H1 (cell line): ENCODE measurements around the gene GGT6. TPM values are rescaled to one million over a fixed set of nuclear protein-coding genes. Genes with fewer than 3 reads are reported as not detected.

Experiments
- CBX8 ChIP-seq: fragments of 300-800, 300-1000 bp; sonication (generic); IDR thresholded peaks from 2 replicates; pipeline ENCODE4 v1.7.1; 2016; ENCODE audit warnings: low read depth, low read length, borderline replicate concordance
- FOSL1 ChIP-seq: IDR thresholded peaks from 2 replicates; pipeline ENCODE4 v1.6.1; 2011; ENCODE audit warnings: mild to moderate bottlenecking, low read depth, low read length, moderate library complexity; ENCODE audit not compliant: insufficient read depth
- RAD21 ChIP-seq, 2 experiments: IDR thresholded peaks in 1 of 2; conservative IDR thresholded peaks in 1 of 2; 2 replicates each; pipeline ENCODE4 v1.6.1; 2011; ENCODE audit warnings: low read depth in 2 of 2, low read length in 2 of 2, improper control_type of control experiment in 1 of 2, inconsistent platforms in 1 of 2, mild to moderate bottlenecking in 1 of 2, moderate library complexity in 1 of 2
- SP1 ChIP-seq: IDR thresholded peaks from 2 replicates; pipeline ENCODE4 v1.6.1; 2011; ENCODE audit warnings: low read depth, low read length
- TAF7 ChIP-seq: optimal IDR thresholded peaks from 2 replicates; pipeline ENCODE3; 2011; ENCODE audit warnings: low read depth, mild to moderate bottlenecking, inconsistent platforms, low read length, moderate library complexity, borderline replicate concordance
- YY1 ChIP-seq: IDR thresholded peaks from 2 replicates; pipeline ENCODE4 v1.6.1; 2011; ENCODE audit warnings: low read depth, mild to moderate bottlenecking, low read length
- polyA plus RNA-seq, 7 experiments: library from polyadenylated mRNA; depleted of rRNA in 3 of 7; stranded (reverse) in 5 of 7; unstranded in 2 of 7; fragments of >200 nt in 5 of 7; fragments of 200-250 nt in 2 of 7; gene quantifications; 1 replicate in 5 of 7; 2 replicates in 1 of 7; 4 replicates in 1 of 7; pipeline versions ENCODE4 v1.2.1 to v1.2.3, GENCODE V29; 2011 to 2013; ENCODE audit warnings: missing spikeins in 2 of 7, mixed read lengths in 2 of 7
- total RNA-seq: library from RNA; stranded (reverse); fragmentation: NEBNext Ultra II Directional; extraction: Animal tissue kit (Norgen Biotek cat#: 25700); gene quantifications from 2 replicates; pipeline ENCODE4 v1.2.1, GENCODE V29; 2021

GGT6 gene
- total and polyA plus RNA-seq, 2 of the 8 experiments (the other 6 are each of a cell fraction or from before 2014, with no cell fraction given): 0.18 TPM; not detected in 1

DNA sequence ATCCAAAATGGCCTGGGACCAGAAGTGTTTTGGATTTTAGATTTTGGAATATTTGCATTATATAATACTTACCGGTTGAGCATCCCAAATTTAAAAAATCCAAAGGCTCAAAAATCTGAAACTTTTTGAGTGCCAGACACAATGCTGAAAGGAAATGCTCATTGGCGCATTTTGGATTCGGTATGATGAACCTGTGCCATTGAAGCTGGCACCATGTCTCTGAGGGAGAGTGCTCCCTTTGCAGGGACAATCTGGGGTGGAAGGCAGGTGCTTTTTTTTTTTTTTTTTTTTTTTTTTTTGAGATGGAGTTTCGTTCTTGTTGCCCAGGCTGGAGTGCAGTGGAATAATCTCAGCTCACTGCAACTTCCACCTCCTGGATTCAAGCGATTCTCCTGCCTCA is 41.7 kb upstream of the GGT6 start (continued):
- TF ChIP-seq SP1 (no peak), CBX8 (no peak), TAF7 (no peak), FOSL1 (no peak), RAD21 (IDR thresholded peaks at IDR 0.05 in 1 of 2, conservative IDR thresholded peaks at IDR 0.05 in 1 of 2; ENCODE audit: low read depth in 2 of 2, low read length in 2 of 2) (no peak), YY1 (no peak)
